Nucleus accumbens (tissue), 56 donors: ENCODE data around the gene ZAP70.

Source experiments
- DNase-seq, 56 donors: peaks; one replicate each; lab custom pipeline; 2025; lab: John Stamatoyannopoulos, UW

The ZAP70 gene

DNA sequence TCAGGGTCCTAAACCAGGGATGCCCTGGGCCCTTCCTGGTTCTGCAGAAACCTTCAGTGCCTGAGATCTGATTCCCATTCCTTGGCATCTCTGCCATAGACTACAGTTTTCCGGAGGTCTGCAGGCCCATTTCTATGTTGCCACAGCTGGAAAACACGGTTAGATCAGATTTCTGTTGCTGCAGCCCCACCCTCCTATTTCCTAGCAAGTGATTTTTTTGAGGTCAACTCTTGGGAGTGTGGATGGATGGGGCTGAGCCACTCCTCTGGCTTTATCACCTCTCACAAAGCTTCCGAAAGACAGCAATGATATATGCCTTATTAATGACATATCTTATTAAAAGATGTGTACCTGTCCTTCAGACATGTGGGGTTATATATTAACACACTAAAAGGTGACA lies 56.3 kb downstream of the ZAP70 start:
- no peak for DNase-seq

DNA sequence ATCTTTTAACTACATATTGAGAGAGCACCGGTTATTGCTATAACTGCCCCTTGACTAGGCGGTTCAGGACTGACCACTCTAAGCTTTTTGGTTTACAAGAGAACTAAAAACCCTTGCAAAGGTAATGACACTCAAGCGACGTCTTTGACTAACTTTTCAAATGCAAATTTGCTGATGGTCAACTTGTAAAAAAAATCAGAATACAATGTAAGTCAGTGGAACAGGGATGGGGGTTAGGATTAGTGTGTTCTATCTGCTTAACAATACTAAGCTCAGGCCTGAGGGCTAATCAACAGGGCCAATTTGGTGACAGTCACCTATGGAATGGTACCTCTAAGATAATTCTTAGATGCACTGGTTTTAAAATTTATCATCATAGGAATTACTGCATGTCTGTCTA lies 57.1 kb downstream of the ZAP70 start:
- DNase-seq: no peak

DNA sequence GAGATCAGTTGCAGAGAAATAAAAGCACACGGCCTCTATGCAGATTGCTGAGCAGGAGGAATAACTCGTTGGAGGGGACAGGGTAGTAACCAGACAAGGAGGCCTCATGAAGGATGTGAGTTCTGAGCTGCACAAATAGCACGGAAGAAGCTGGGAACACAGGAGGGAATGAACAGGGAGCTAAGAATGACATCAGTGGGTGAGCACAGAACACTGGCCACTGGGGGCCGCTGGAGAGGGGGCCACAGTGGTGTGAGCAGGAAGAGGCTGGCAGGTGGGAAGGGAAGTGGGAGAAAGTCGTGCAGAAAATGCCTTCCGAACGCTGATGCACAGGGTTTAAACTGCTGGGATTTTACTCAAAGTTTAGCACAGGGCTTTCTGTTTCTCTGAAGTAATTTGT lies 61.0 kb downstream of the ZAP70 start:
- DNase-seq: no peak

DNA sequence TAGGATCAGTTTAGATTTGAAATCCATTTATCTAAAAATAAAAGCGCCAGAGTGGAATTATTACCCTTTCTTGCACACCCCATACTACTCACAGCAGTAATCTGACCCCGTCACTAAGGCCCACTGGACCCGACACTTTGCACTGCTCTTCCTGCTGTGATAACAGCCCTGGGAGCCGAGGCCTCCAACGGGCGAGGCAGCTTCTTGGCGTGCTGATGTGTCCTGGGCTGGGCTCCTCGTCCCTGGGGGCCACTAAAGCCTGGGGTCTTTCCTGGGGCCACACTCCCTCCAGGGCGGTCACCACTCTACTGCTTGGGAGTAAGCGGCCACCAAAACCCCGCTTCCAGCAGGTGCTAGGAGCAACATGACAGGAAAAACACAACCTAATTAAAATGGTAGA lies 61.7 kb downstream of the ZAP70 start:
- DNase-seq: no peak

DNA sequence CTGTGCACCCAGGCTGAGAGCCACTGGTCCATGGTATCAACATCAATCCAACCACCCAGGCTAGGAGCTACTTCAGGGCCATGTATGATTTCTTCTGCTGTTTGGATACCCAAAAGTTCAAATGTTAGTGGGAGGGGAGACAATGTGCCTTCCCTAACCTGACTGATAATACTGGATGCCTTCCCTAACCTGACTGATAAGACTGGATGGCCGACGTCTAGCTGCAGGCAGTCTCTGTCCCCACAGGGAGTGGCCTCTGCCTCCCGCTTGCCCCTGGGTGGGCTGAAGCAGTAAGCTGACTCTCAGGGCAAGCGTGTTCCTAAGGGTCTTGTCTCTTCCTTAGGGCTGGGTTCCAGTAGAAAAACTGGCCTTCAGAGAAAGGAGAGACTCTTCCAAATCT lies 65.8 kb downstream of the ZAP70 start:
- no peak for DNase-seq

DNA sequence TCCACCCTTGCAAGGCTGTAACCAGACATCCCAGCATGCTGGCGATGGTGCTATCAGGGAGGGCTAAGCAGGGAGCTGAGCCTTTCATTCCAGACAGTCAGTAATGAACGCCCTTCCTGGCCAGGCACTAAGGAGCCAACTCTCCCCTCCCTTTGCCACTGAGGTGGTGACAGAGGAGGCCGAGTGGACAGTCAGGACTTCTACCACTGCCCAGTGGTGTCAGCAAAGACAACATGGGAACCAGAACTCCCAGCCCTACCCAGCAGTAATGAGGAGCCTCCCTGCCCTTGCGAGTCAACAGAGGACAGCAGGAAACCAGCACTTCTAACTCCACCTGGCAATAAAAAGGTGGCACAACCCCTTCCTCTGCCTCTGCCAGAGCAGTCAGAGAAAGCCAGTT lies 68.6 kb downstream of the ZAP70 start:
- DNase-seq: no peak

DNA sequence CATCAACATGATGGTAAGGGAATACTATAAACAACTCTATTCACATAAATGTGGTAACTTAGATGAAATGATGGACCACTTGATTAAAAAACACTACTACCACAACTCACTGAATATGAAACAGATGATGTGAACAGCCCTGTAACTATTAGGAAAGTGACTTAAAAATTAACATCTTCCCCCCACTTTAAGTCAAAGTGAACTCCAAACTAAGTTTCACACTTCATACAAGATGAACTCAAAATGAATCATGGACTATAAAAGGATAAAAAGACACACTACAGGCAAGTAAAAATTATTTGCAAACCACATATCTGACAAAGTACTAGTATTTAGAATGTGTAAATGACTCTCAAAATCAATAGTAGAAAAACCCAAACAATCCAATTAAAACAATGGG lies 71.6 kb downstream of the ZAP70 start:
- no peak for DNase-seq

DNA sequence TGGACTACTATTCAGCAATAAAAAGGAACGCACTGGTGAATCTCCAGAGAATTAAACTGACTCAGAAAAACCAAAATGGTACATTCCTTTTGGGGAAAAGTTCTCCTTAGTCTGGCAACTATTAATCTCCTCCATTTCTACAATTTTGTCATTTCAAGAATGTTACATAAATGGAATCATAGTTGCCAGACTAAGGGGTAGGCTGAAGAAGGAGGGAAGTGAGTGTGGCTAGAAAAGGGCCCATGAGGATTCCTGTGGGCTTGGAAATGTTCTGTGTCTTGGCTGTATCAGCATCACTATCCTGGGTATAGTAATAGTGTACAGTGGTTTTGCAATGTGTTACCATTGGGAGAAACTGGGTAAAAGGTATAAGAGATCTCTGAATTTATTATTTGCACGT lies 72.4 kb downstream of the ZAP70 start:
- no peak for DNase-seq

DNA sequence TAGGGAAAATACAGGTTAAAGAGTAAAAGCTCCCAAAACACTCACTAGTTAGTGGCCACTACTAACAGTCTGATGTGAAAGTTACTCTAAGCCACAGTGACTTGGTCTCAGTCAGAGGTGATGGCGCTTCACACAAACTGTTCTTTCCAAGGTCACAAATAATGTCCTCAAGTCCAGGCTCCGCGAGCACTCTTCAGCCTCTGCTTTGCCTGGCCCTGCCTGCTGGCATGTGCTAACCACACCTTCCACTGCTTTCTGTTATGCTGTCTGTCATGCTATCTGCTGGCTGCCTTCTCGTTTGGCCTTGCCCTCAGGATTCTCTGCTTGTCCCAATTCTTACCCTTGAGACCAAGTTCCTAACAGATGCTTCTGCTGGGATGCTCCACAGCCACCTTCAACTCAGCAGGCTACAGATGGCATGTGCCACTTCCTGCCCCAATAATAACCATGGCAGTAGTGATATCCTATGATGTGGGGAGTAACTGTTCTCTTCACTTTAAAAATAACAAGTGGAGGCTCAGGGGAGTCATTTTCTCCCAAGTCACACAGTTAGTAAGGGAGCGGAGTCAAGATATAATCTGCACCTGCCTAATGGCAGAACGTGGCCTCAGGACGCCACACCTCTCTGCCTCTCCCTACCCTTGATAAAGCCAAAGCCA lies 75.7 kb downstream of the ZAP70 start:
- DNase-seq: no peak
